Activated T-cell treated with anti-CD3 and anti-CD28 coated beads, Interleukin-2, amount 50 U/mL, for 1 hour (primary cell): Measurements from ENCODE around the gene RING1.

Experiments
- DNase-seq: peaks from one replicate; pipeline ENCODE4 v3.0.0-alpha.2; 2020

RING1 gene

GRCh38 chr6:33172688-33173534 is 35.4 kb upstream of the RING1 start:
- DNase-seq: no peak

GRCh38 chr6:33173535-33174180 is 34.6 kb upstream of the RING1 start:
- no peak for DNase-seq

- no peak for DNase-seq
Measured at GRCh38 chr6:33174784-33175183, 33.5 kb upstream of the RING1 start.

- no peak for DNase-seq
Measured at GRCh38 chr6:33175436-33176069, 32.7 kb upstream of the RING1 start.

GRCh38 chr6:33176906-33177305 is 31.4 kb upstream of the RING1 start:
- no peak for DNase-seq

- no peak for DNase-seq
Measured at GRCh38 chr6:33177552-33178446, 30.5 kb upstream of the RING1 start.

GRCh38 chr6:33178755-33179475 is 29.4 kb upstream of the RING1 start:
- no peak for DNase-seq

GRCh38 chr6:33181141-33181540 is 27.2 kb upstream of the RING1 start:
- DNase-seq: no peak

GRCh38 chr6:33183071-33183683 is 25.1 kb upstream of the RING1 start:
- no peak for DNase-seq

- no peak for DNase-seq
Measured at GRCh38 chr6:33185190-33185589, 23.1 kb upstream of the RING1 start.

- DNase-seq: no peak
Measured at GRCh38 chr6:33185654-33186187, 22.6 kb upstream of the RING1 start.

GRCh38 chr6:33187809-33188208 is 20.5 kb upstream of the RING1 start:
- no peak for DNase-seq

GRCh38 chr6:33189164-33189563 is 19.1 kb upstream of the RING1 start:
- DNase-seq: no peak

- DNase-seq: no peak
Measured at GRCh38 chr6:33189625-33190448, 18.5 kb upstream of the RING1 start.

GRCh38 chr6:33190504-33191107 is 17.7 kb upstream of the RING1 start:
- no peak for DNase-seq

GRCh38 chr6:33191383-33192104 is 16.8 kb upstream of the RING1 start:
- no peak for DNase-seq

- DNase-seq: peak; percentile 42
Measured at GRCh38 chr6:33192105-33192646, 16.1 kb upstream of the RING1 start, which contains the start of gene COL11A2. TSS of gene COL11A2 (minus strand) at chr6:33192467. CDS start at chr6:33192240, 227 bp downstream.

- peak; percentile 53 for DNase-seq
Measured at GRCh38 chr6:33192671-33193602, 15.4 kb upstream of the RING1 start.
